Measurements from ENCODE around the gene IL1A. TPM values are rescaled to one million over a fixed set of nuclear protein-coding genes. Genes with fewer than 3 reads are reported as not detected.

Gene IL1A
- total RNA-seq, 1 experiment from 2014 or later: 0.10 TPM

GRCh38 chr2:112796486-112796885 lies 12.2 kb upstream of the IL1A start:
- ChIA-PET POLR2A (no interaction called here), CTCF (no interaction called here), RAD21 (ENCODE audit: low non-redundant PET in 1 of 2, low total read pairs in 2 of 2, uncharacterized antibody in 2 of 2, unreplicated experiment in 2 of 2) (no interaction called here)
- no peaks in the 10 kb centered on the region for H3K27me3 ChIP-seq (ENCODE audit: insufficient read depth, low read length)
- no peak overlapping the region for H3K9ac ChIP-seq (ENCODE audit: low read length)
- intact Hi-C loops (cut with micrococcal nuclease): no loop called here
- no peaks in the 10 kb centered on the region for H3K9me2 ChIP-seq (ENCODE audit: insufficient read depth)
- H3K9me3 ChIP-seq (ENCODE audit: control insufficient read depth in 1 of 2, insufficient read depth in 1 of 2, low read depth in 1 of 2, low read length in 2 of 2): no peaks in the 10 kb centered on the region
- H3K4me2 ChIP-seq (ENCODE audit: low read length): no peak overlapping the region
- no peak overlapping the region for H3K27ac ChIP-seq (ENCODE audit: low read depth, low read length)
- H3K36me3 ChIP-seq (ENCODE audit: control insufficient read depth in 1 of 2, insufficient read depth in 2 of 2, low read length in 2 of 2): no peaks in the 10 kb centered on the region
- peaks cover 0 to 4% of the 10 kb centered on the region in 2 experiments; a peak in 1 of 4 replicates for H3K4me1 ChIP-seq (ENCODE audit: control insufficient read depth in 1 of 2, insufficient read depth in 2 of 2, low read length in 2 of 2)
- H3K79me2 ChIP-seq (ENCODE audit: insufficient read depth, low read length): no peaks in the 10 kb centered on the region
- no peaks in the 10 kb centered on the region for H4K20me1 ChIP-seq (ENCODE audit: insufficient read depth)
- no peak for ATAC-seq
- DNase-seq (ENCODE audit: low read depth, low spot score): no peak
- no peak overlapping the region for H3K4me3 ChIP-seq (replicated peaks in 1 of 2; ENCODE audit: low read depth in 1 of 2, low read length in 2 of 2)
- BruUV-seq (replicated peaks): no TSS peak
- H2AFZ ChIP-seq (ENCODE audit: low read depth, low read length, poor library complexity, severe bottlenecking): no peak overlapping the region
- TF ChIP-seq EZH2 (IDR thresholded peaks at IDR 0.05) (no peak), RAD21 (IDR thresholded peaks at IDR 0.05; ENCODE audit: low read depth) (no peak), JUND (IDR thresholded peaks at IDR 0.05) (no peak), EZH2phosphoT487 (IDR thresholded peaks at IDR 0.05; ENCODE audit: borderline replicate concordance) (no peak), EGR1 (IDR thresholded peaks at IDR 0.05; ENCODE audit: low read depth) (no peak), ZNF274 (IDR thresholded peaks at IDR 0.05; ENCODE audit: low read depth, low read length) (no peak), REST (IDR thresholded peaks at IDR 0.05; ENCODE audit: low read depth) (no peak), ATF3 (IDR thresholded peaks at IDR 0.05) (no peak), POLR2A (IDR thresholded peaks at IDR 0.05; ENCODE audit: borderline replicate concordance, extremely low read depth, insufficient read depth, insufficient read length) (no peak)
- TF ChIP-seq, protein P1, sequence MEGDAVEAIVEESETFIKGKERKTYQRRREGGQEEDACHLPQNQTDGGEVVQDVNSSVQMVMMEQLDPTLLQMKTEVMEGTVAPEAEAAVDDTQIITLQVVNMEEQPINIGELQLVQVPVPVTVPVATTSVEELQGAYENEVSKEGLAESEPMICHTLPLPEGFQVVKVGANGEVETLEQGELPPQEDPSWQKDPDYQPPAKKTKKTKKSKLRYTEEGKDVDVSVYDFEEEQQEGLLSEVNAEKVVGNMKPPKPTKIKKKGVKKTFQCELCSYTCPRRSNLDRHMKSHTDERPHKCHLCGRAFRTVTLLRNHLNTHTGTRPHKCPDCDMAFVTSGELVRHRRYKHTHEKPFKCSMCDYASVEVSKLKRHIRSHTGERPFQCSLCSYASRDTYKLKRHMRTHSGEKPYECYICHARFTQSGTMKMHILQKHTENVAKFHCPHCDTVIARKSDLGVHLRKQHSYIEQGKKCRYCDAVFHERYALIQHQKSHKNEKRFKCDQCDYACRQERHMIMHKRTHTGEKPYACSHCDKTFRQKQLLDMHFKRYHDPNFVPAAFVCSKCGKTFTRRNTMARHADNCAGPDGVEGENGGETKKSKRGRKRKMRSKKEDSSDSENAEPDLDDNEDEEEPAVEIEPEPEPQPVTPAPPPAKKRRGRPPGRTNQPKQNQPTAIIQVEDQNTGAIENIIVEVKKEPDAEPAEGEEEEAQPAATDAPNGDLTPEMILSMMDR (IDR thresholded peaks at IDR 0.05 in 2 of 3, conservative IDR thresholded peaks at IDR 0.05 in 1 of 3; ENCODE audit: borderline replicate concordance in 1 of 3, insufficient read depth in 1 of 3, low read depth in 2 of 3, low read length in 2 of 3): no peak
- TF ChIP-seq, protein P2, sequence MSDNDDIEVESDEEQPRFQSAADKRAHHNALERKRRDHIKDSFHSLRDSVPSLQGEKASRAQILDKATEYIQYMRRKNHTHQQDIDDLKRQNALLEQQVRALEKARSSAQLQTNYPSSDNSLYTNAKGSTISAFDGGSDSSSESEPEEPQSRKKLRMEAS (IDR thresholded peaks at IDR 0.05): no peak
- TF ChIP-seq, protein P3, sequence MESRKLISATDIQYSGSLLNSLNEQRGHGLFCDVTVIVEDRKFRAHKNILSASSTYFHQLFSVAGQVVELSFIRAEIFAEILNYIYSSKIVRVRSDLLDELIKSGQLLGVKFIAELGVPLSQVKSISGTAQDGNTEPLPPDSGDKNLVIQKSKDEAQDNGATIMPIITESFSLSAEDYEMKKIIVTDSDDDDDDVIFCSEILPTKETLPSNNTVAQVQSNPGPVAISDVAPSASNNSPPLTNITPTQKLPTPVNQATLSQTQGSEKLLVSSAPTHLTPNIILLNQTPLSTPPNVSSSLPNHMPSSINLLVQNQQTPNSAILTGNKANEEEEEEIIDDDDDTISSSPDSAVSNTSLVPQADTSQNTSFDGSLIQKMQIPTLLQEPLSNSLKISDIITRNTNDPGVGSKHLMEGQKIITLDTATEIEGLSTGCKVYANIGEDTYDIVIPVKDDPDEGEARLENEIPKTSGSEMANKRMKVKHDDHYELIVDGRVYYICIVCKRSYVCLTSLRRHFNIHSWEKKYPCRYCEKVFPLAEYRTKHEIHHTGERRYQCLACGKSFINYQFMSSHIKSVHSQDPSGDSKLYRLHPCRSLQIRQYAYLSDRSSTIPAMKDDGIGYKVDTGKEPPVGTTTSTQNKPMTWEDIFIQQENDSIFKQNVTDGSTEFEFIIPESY (IDR thresholded peaks at IDR 0.05; ENCODE audit: extremely low read depth, insufficient replicate concordance, low read length): no peak

Data from HCT116 (cell line).